PC-3 (cell line): Measurements from ENCODE around the gene OPRPN.

Experiments used
- CTCF ChIP-seq: fragments of 300-600 bp; sonication (generic); conservative IDR thresholded peaks from 2 replicates; pipeline ENCODE4 v1.5.1; 2017; ENCODE audit warnings: antibody characterized with exemption, low read depth, mild to moderate bottlenecking, low read length
- EZH2 ChIP-seq: fragments of 300-600 bp; sonication (generic); IDR thresholded peaks from one replicate; pipeline ENCODE4 v1.6.1; 2017; ENCODE audit warnings: antibody characterized with exemption, mild to moderate bottlenecking, low read length; ENCODE audit not compliant: unreplicated experiment

DNA sequence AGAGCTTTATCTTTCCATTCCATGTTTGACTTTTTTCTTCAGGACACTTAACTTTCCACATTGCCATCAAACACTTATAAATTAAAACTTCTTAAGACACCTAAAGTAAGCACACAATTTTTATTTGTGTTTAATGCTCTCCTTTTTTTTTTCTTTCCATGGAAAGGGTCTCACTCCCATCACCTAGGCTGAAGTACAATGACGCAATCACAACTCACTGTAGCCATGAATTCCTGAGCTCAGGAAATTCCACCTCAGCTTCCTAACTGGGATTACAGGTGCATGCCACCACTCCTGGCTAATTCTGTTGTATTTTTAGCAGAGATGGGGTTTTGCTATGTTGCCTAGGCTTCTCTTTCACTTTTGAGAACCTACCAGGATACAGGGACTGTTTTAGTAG is 29.9 kb upstream of the OPRPN start:
- TF ChIP-seq EZH2 (no peak), CTCF (no peak)
